HepG2 (cell line): Measurements from ENCODE around the gene FGFR3. TPM values are rescaled to one million over a fixed set of nuclear protein-coding genes. Genes with fewer than 3 reads are reported as not detected.

ENCODE experiments used
- AKAP8 ChIP-seq: sonication (generic); formaldehyde crosslinking; IDR thresholded peaks from 2 replicates; pipeline ENCODE4 v1.5.1; 2020; ENCODE audit warnings: mild to moderate bottlenecking, missing genetic modification reagents
- ATF6 ChIP-seq: sonication (generic); formaldehyde crosslinking; conservative IDR thresholded peaks from 2 replicates; pipeline ENCODE4 v1.4.0; 2020; ENCODE audit warnings: missing genetic modification reagents
- BRD4 ChIP-seq: sonication (generic); formaldehyde crosslinking; IDR thresholded peaks from 2 replicates; pipeline ENCODE4 v1.4.0; 2020; ENCODE audit warnings: missing genetic modification reagents
- CENPT ChIP-seq: sonication (generic); formaldehyde crosslinking; IDR thresholded peaks from 2 replicates; pipeline ENCODE4 v1.8.0; 2022; ENCODE audit warnings: low read depth, mild to moderate bottlenecking, moderate library complexity, missing genetic modification reagents
- E2F5 ChIP-seq: sonication (generic); formaldehyde crosslinking; conservative IDR thresholded peaks from 2 replicates; pipeline ENCODE4 v1.4.0; 2020; ENCODE audit warnings: missing genetic modification reagents
- ESRRA ChIP-seq: sonication (generic); formaldehyde crosslinking; IDR thresholded peaks from 2 replicates; pipeline ENCODE4 v1.5.1; 2020; ENCODE audit warnings: mild to moderate bottlenecking, low read depth, missing genetic modification reagents
- IRF9 ChIP-seq: sonication (generic); formaldehyde crosslinking; IDR thresholded peaks from 2 replicates; pipeline ENCODE4 v1.8.0; 2022; ENCODE audit warnings: missing genetic modification reagents, mild to moderate bottlenecking, borderline replicate concordance
- KDM6A ChIP-seq: IDR thresholded peaks from 2 replicates; pipeline ENCODE4 v1.6.1; 2016; ENCODE audit warnings: low read depth
- KLF16 ChIP-seq, 2 experiments: sonication (generic) in 1 of 2; formaldehyde crosslinking in 1 of 2; IDR thresholded peaks; 2 replicates each; pipeline versions ENCODE4 v1.6.1 to v1.8.0; 2016 to 2023; ENCODE audit warnings: missing genetic modification reagents in 2 of 2, missing compliant biosample characterization in 1 of 2
- MLX ChIP-seq: IDR thresholded peaks from 2 replicates; pipeline ENCODE4 v1.6.1; 2016
- MNT ChIP-seq: fragments of 450-650 bp; IDR thresholded peaks from 2 replicates; pipeline ENCODE4 v1.6.1; 2016
- MTA1 ChIP-seq: sonication (generic); formaldehyde crosslinking; IDR thresholded peaks from 2 replicates; pipeline ENCODE4 v1.4.0; 2020; ENCODE audit warnings: missing genetic modification reagents, mild to moderate bottlenecking, borderline replicate concordance
- NCOA2 ChIP-seq: sonication (generic); formaldehyde crosslinking; IDR thresholded peaks from 2 replicates; pipeline ENCODE4 v1.8.0; 2022; ENCODE audit warnings: inconsistent platforms
- NKX3-1 ChIP-seq: sonication (generic); formaldehyde crosslinking; IDR thresholded peaks from 2 replicates; pipeline ENCODE4 v1.5.0; 2020; ENCODE audit warnings: missing genetic modification reagents
- PAWR ChIP-seq: sonication (generic); formaldehyde crosslinking; IDR thresholded peaks from 2 replicates; pipeline ENCODE4 v1.4.0; 2020; ENCODE audit warnings: missing genetic modification reagents, mild to moderate bottlenecking, borderline replicate concordance
- POLR2AphosphoS2 ChIP-seq: IDR thresholded peaks from 2 replicates; pipeline ENCODE4 v1.6.1; 2011; ENCODE audit warnings: low read depth, low read length, improper control_type of control experiment
- RFXANK ChIP-seq: IDR thresholded peaks from 2 replicates; pipeline ENCODE4 v1.6.1; 2016
- SMC3 ChIP-seq: IDR thresholded peaks from 2 replicates; pipeline ENCODE4 v1.6.1; 2011; ENCODE audit warnings: low read length, improper control_type of control experiment
- SNAI1 ChIP-seq: sonication (generic); formaldehyde crosslinking; IDR thresholded peaks from 2 replicates; pipeline ENCODE4 v1.5.0; 2020; ENCODE audit warnings: mild to moderate bottlenecking, missing genetic modification reagents, borderline replicate concordance
- SRSF1 ChIP-seq: fragments of 200-400 bp; formaldehyde crosslinking; optimal IDR thresholded peaks from 2 replicates; pipeline ENCODE3; 2017; ENCODE audit warnings: mild to moderate bottlenecking, low read depth, low read length, moderate library complexity
- THYN1 ChIP-seq: sonication (generic); formaldehyde crosslinking; IDR thresholded peaks from 2 replicates; pipeline ENCODE4 v1.8.1; 2023; ENCODE audit warnings: low read depth, mild to moderate bottlenecking, moderate library complexity, missing genetic modification reagents, borderline replicate concordance
- XRCC5 ChIP-seq: fragments of 200-400 bp; formaldehyde crosslinking; optimal IDR thresholded peaks from 2 replicates; pipeline ENCODE3; 2017; ENCODE audit warnings: mild to moderate bottlenecking, low read length
- ZFP37 ChIP-seq: sonication (generic); formaldehyde crosslinking; IDR thresholded peaks from 2 replicates; pipeline ENCODE4 v1.4.0; 2020; ENCODE audit warnings: missing genetic modification reagents, borderline replicate concordance
- ZMYM4 ChIP-seq: sonication (generic); formaldehyde crosslinking; IDR thresholded peaks from 2 replicates; pipeline ENCODE4 v1.8.1; 2023; ENCODE audit warnings: mild to moderate bottlenecking, missing genetic modification reagents
- ZNF225 ChIP-seq: sonication (generic); formaldehyde crosslinking; IDR thresholded peaks from 2 replicates; pipeline ENCODE4 v1.4.0; 2020; ENCODE audit warnings: mild to moderate bottlenecking, missing genetic modification reagents
- ZNF792 ChIP-seq: IDR thresholded peaks from 2 replicates; pipeline ENCODE4 v1.6.1; 2016
- polyA plus RNA-seq, 8 experiments: library from polyadenylated mRNA; depleted of rRNA in 3 of 8; stranded (reverse) in 7 of 8; unstranded in 1 of 8; fragments of >200 nt; fragmentation: Illumina TruSeq in 4 of 8; extraction: Trizol in 4 of 8; gene quantifications; 2 replicates each; pipeline versions ENCODE4 v1.2.1 to v1.2.3, GENCODE V29; 2011 to 2016; ENCODE audit warnings: low read depth in 4 of 8, missing spikeins in 1 of 8, mixed read lengths in 1 of 8; ENCODE audit not compliant: insufficient read depth in 1 of 8
- total RNA-seq, 5 experiments: library from RNA; depleted of rRNA; stranded (reverse); fragments of >200 nt; fragmentation: Illumina TruSeq; extraction: Trizol; gene quantifications; 2 replicates each; pipeline ENCODE4 v1.2.3, GENCODE V29; 2016; ENCODE audit warnings: low read depth in 1 of 5

Gene FGFR3
- total and polyA plus RNA-seq, 2 of the 13 experiments (the other 11 are each of a cell fraction or from before 2014, with no cell fraction given), result 103 to 109 TPM

GRCh38 chr4:1746919-1747602 lies 46.0 kb upstream of the FGFR3 start (continued):
- TF ChIP-seq MTA1 (peak; percentile 50; the same call in 1 of the 2 replicates), SRSF1 (no peak), SMC3 (no peak), ZMYM4 (CRISPR knock-in tag) (no peak; the same call in none of the 2 replicates), ZNF225 (CRISPR knock-in tag) (no peak), KLF16 (CRISPR knock-in tag; IDR thresholded peaks at IDR 0.05) (no peak; a peak in 1 of 4 replicates), KDM6A (CRISPR knock-in tag) (no peak; the same call in 1 of the 2 replicates), IRF9 (CRISPR knock-in tag) (no peak), XRCC5 (peak; percentile 87), ZFP37 (CRISPR knock-in tag) (no peak), CENPT (CRISPR knock-in tag) (no peak), MLX (CRISPR knock-in tag) (no peak; the same call in 1 of the 2 replicates), ATF6 (CRISPR knock-in tag) (no peak), POLR2AphosphoS2 (no peak), NKX3-1 (CRISPR knock-in tag) (peak; percentile 51; the same call in 1 of the 2 replicates), NCOA2 (CRISPR knock-in tag) (peak; percentile 65), ESRRA (CRISPR knock-in tag) (no peak), THYN1 (no peak), MNT (no peak), PAWR (CRISPR knock-in tag) (no peak), ZNF792 (CRISPR knock-in tag) (no peak), AKAP8 (CRISPR knock-in tag) (peak; percentile 91), RFXANK (CRISPR knock-in tag) (no peak), SNAI1 (CRISPR knock-in tag) (0 out of 2 replicates have a peak, but pooled peaks have one; percentile 58), BRD4 (peak; percentile 36; the same call in 1 of the 2 replicates), E2F5 (no peak)
